PFSK-1 (cell line): ENCODE measurements around the gene SHISAL2B.

Experiments
- FOXP2 ChIP-seq: optimal IDR thresholded peaks from 2 replicates; pipeline ENCODE3; 2011; ENCODE audit warnings: borderline replicate concordance, control low read depth, inconsistent platforms; ENCODE audit not compliant: insufficient read depth; ENCODE audit errors: extremely low read length, extremely low read depth
- POLR2AphosphoS5 ChIP-seq: IDR thresholded peaks from 2 replicates; pipeline ENCODE4 v1.6.1; 2012; ENCODE audit warnings: low read depth, mild to moderate bottlenecking, control low read depth, low read length, moderate library complexity
- SIN3A ChIP-seq: IDR thresholded peaks from 2 replicates; pipeline ENCODE4 v1.6.1; 2012; ENCODE audit warnings: mild to moderate bottlenecking, low read length, moderate library complexity, borderline replicate concordance; ENCODE audit not compliant: insufficient read depth
- TAF1 ChIP-seq: IDR thresholded peaks from 2 replicates; pipeline ENCODE4 v1.6.1; 2012; ENCODE audit warnings: low read length, control low read depth, borderline replicate concordance; ENCODE audit not compliant: insufficient read depth
- TF ChIP-seq, protein P1 (sequence below), 2 experiments: IDR thresholded peaks; 2 replicates each; pipeline versions ENCODE4 v1.6.1 to v1.8.0; 2011 to 2012; ENCODE audit warnings: low read depth in 2 of 2, low read length in 2 of 2, control low read depth in 1 of 2, inconsistent platforms in 1 of 2, mild to moderate bottlenecking in 1 of 2, moderate library complexity in 1 of 2; ENCODE audit not compliant: insufficient read depth in 1 of 2

Gene SHISAL2B

DNA sequence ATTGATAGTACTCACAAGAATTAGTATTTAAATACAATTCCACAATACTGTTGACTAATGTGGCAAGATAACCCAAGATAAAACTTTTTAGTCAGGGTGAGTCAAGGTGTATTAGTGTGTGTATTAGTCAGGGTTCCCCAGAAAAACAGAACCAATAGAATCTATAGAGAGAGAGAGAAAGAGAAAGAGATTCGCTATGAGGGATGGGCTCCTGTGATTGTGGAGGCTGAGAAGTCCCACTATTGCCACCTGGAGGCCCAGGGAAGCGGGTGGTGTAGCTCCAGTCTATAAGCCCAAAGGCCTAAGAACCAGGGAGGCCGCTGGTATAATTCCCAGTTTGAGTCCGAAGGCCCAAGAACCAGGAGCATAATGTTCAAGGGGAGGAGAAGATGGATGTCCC is 10.0 kb upstream of the SHISAL2B start:
- TF ChIP-seq TAF1: no peak
- TF ChIP-seq SIN3A: no peak
- no peak for TF ChIP-seq FOXP2

DNA sequence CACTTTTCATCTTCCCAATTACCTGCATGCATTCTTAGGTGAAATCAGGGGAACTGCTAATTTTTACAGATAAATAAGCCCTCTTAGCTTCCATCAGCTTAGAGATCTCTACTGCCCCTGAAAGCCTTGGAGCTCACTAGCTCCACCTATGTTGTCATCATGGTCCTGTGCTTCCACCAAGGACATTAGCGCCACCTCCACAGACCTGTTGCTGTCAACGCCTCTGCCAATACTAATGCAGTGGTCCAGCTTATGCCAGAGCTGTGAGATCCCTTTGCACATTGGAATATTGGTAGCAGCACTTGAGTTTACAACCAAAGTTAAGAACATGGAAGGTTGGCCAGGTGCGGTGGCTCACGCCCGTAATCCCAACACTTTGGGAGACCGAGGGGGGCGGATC is 7.7 kb upstream of the SHISAL2B start:
- TF ChIP-seq FOXP2 (no peak), SIN3A (no peak), POLR2AphosphoS5 (no peak), TAF1 (no peak)
- TF ChIP-seq, protein P1, sequence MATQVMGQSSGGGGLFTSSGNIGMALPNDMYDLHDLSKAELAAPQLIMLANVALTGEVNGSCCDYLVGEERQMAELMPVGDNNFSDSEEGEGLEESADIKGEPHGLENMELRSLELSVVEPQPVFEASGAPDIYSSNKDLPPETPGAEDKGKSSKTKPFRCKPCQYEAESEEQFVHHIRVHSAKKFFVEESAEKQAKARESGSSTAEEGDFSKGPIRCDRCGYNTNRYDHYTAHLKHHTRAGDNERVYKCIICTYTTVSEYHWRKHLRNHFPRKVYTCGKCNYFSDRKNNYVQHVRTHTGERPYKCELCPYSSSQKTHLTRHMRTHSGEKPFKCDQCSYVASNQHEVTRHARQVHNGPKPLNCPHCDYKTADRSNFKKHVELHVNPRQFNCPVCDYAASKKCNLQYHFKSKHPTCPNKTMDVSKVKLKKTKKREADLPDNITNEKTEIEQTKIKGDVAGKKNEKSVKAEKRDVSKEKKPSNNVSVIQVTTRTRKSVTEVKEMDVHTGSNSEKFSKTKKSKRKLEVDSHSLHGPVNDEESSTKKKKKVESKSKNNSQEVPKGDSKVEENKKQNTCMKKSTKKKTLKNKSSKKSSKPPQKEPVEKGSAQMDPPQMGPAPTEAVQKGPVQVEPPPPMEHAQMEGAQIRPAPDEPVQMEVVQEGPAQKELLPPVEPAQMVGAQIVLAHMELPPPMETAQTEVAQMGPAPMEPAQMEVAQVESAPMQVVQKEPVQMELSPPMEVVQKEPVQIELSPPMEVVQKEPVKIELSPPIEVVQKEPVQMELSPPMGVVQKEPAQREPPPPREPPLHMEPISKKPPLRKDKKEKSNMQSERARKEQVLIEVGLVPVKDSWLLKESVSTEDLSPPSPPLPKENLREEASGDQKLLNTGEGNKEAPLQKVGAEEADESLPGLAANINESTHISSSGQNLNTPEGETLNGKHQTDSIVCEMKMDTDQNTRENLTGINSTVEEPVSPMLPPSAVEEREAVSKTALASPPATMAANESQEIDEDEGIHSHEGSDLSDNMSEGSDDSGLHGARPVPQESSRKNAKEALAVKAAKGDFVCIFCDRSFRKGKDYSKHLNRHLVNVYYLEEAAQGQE (IDR thresholded peaks at IDR 0.05; ENCODE audit: insufficient read depth in 1 of 2, low read depth in 2 of 2, low read length in 2 of 2): no peak

GRCh38 chr5:64685866-64686265 is 4.4 kb upstream of the SHISAL2B start:
- TF ChIP-seq, protein P1 (IDR thresholded peaks at IDR 0.05; ENCODE audit: insufficient read depth in 1 of 2, low read depth in 2 of 2, low read length in 2 of 2): no peak
- no peak for TF ChIP-seq TAF1
- TF ChIP-seq POLR2AphosphoS5: no peak

GRCh38 chr5:64688391-64688790 is 1.9 kb upstream of the SHISAL2B start:
- TF ChIP-seq, protein P1 (IDR thresholded peaks at IDR 0.05; ENCODE audit: insufficient read depth in 1 of 2, low read depth in 2 of 2, low read length in 2 of 2): no peak
- TF ChIP-seq SIN3A (no peak), POLR2AphosphoS5 (no peak), FOXP2 (no peak), TAF1 (no peak)

DNA sequence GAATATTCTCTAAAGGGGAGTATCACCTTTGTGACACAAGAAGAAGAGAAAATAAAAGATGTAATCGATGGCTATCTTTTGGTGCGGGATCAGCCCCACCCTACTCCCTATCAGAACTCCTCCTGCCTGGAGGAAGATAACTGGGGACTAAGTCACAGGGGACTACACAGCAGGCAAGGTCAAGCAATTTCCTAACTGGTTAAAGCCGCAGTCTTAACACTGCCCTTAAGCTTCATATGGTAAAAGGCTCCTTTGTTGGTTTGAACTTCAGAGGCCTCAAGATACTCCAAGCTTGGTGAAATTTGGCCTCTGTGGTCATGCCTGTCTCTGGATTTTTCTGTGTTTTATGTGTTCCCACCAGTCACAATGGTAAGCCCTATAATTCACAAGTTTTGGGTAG is 1.3 kb upstream of the SHISAL2B start:
- TF ChIP-seq, protein P1 (IDR thresholded peaks at IDR 0.05; ENCODE audit: insufficient read depth in 1 of 2, low read depth in 2 of 2, low read length in 2 of 2): no peak
- no peak for TF ChIP-seq SIN3A
- no peak for TF ChIP-seq POLR2AphosphoS5
